Right atrium auricular region (tissue), 2 donors: ENCODE results near the gene PTTG1. TPM values are rescaled to one million over a fixed set of nuclear protein-coding genes. Genes with fewer than 3 reads are reported as not detected.

Experiments used
- DNase-seq: peaks from one replicate; pipeline ENCODE4 v3.0.0-alpha.2; 2019; ENCODE audit warnings: low spot score
- H3K27ac ChIP-seq, 2 donors: fragments of 200-600 bp; sonication (generic); 1 replicate in 1 of 2; 2 replicates in 1 of 2; pipeline ENCODE4 v1.5.1; 2016 to 2019
- H3K27me3 ChIP-seq, 2 donors: fragments of 200-600 bp; sonication (generic); one replicate each; pipeline versions ENCODE4 v1.5.1 to v1.6.0; 2017 to 2019
- H3K36me3 ChIP-seq: fragments of 200-600 bp; sonication (generic); one replicate; pipeline ENCODE4 v1.5.1; 2016
- H3K4me1 ChIP-seq, 2 donors: fragments of 200-600 bp; sonication (generic); one replicate each; pipeline versions ENCODE4 v1.5.1 to v1.6.0; 2017 to 2019
- H3K4me3 ChIP-seq, 2 donors: fragments of 200-600 bp; sonication (generic); 1 replicate in 1 of 2; 2 replicates in 1 of 2; pipeline ENCODE4 v1.5.1; 2017 to 2019; ENCODE audit warnings: mild to moderate bottlenecking in 1 of 2, moderate library complexity in 1 of 2
- H3K9me3 ChIP-seq, 2 donors: fragments of 200-600 bp; sonication (generic); one replicate each; pipeline ENCODE4 v1.5.1; 2019
- total RNA-seq, 2 donors: library from RNA; depleted of rRNA; stranded (reverse); fragments of >200 nt; gene quantifications; one replicate each; pipeline ENCODE4 v1.1.0, GENCODE V29; 2016
- TF ChIP-seq, protein P1 (sequence below), 2 donors: fragments of 200-600 bp; sonication (generic); IDR thresholded peaks; one replicate each; pipeline ENCODE4 v1.5.1; 2019; ENCODE audit warnings: antibody characterized with exemption in 2 of 2

The PTTG1 gene
- total RNA-seq, 2 donors from 2014 or later: 4.0 to 5.9 TPM

DNA sequence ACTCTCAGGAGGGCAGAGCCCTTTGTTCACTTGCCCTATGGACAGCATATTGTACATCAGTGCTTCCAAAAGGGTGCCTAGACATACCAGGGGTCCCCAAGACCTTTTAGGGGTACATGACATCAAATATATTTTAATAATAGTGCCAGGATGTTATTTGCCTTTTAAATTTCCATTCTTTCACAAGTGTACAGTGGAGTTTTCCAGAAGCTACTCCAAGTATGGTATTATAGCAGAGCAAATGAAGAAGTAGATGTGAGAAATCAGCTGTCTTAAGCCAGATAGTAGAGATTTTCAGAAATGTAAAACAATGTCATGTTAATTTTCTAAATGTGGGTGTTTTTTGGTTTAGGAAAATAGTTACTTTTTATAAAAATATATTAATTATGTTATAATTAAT is 15.6 kb downstream of the PTTG1 start:
- DNase-seq: no peak
- no peaks in the 10 kb centered on the region for H3K9me3 ChIP-seq
- H3K27me3 ChIP-seq: no peaks in the 10 kb centered on the region
- H3K4me3 ChIP-seq: no peak overlapping the region
- no peaks in the 10 kb centered on the region for H3K36me3 ChIP-seq
- peaks cover 0 to 10% of the 10 kb centered on the region in 2 donors for H3K4me1 ChIP-seq
- no peak overlapping the region for H3K27ac ChIP-seq
- TF ChIP-seq, protein P1, sequence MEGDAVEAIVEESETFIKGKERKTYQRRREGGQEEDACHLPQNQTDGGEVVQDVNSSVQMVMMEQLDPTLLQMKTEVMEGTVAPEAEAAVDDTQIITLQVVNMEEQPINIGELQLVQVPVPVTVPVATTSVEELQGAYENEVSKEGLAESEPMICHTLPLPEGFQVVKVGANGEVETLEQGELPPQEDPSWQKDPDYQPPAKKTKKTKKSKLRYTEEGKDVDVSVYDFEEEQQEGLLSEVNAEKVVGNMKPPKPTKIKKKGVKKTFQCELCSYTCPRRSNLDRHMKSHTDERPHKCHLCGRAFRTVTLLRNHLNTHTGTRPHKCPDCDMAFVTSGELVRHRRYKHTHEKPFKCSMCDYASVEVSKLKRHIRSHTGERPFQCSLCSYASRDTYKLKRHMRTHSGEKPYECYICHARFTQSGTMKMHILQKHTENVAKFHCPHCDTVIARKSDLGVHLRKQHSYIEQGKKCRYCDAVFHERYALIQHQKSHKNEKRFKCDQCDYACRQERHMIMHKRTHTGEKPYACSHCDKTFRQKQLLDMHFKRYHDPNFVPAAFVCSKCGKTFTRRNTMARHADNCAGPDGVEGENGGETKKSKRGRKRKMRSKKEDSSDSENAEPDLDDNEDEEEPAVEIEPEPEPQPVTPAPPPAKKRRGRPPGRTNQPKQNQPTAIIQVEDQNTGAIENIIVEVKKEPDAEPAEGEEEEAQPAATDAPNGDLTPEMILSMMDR (IDR thresholded peaks at IDR 0.05): no peak

DNA sequence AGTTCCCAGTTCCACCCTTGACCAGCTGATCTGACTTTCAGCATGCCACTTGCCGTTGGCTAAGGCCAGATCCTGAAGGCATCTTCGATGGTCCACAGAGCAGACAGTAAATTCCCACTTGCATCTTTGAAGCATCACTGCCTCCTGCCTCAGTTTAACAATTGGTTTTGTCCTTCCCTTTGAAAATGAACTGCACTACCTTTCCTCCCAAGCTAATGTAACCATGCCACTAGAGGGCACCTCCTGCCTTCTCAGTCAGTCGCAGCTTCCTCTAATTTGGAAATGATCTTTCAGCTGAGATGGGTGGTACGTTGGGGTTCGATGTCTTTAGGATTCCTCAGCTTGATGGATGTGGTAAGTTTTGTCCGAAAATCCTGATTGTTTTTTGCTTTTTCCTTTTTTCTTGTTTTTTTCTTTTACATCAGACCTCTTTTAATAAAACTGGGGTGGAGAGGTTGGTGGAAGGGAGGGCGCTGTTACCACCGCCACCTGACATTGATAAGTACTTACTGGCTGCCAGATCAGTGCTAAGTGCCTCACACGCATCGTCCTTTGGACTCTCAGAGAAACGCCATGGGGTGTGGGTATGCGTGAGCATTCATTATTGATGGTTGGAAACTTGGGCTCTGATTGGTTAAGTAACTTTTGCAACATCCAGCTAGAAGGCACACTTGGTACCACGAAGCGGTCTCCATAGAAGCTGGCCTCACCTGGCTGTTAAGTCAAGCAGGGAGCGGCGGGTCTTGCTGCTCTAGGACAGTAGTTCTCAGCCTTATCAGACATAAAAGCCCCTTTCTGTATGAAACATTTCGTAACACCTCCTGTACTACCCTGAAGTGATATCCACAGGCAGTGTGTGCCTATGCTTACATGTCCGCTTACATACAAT is 16.9 kb downstream of the PTTG1 start:
- no peaks in the 10 kb centered on the region for H3K9me3 ChIP-seq
- peaks cover 0 to 10% of the 10 kb centered on the region in 2 donors for H3K4me1 ChIP-seq
- no peak overlapping the region for H3K27ac ChIP-seq
- H3K36me3 ChIP-seq: no peaks in the 10 kb centered on the region
- no peak for DNase-seq
- H3K27me3 ChIP-seq: no peaks in the 10 kb centered on the region
- peak overlapping the region; percentile 18 to 48 for H3K4me3 ChIP-seq
- TF ChIP-seq, protein P1 (IDR thresholded peaks at IDR 0.05): peak; percentile 42 to 73

DNA sequence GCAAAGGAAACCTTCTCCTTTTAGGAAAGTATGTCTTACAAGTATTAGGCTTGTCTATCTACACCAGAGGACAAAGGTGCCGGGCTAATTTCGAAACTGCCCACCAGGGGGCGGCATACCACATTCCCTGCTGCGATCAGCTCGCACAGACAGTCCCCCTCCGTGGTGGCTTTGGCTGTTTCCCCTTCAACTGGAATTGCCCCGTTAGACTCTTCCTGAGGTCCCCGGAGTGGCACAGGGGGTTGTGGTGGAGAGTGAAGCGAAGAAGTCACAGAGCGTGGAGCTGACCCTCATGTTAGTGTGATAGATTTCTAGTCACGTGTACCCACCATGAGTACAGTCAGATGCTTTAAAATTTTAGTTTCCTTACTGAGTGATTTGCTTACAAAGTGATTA is 17.5 kb downstream of the PTTG1 start:
- H3K27ac ChIP-seq: no peak overlapping the region
- no peaks in the 10 kb centered on the region for H3K27me3 ChIP-seq
- H3K36me3 ChIP-seq: no peaks in the 10 kb centered on the region
- H3K4me1 ChIP-seq: peaks cover 0 to 10% of the 10 kb centered on the region in 2 donors
- peak; percentile 95 for DNase-seq
- TF ChIP-seq, protein P1 (IDR thresholded peaks at IDR 0.05): peak; percentile 93 to 95
- H3K9me3 ChIP-seq: no peaks in the 10 kb centered on the region
- H3K4me3 ChIP-seq: peak overlapping the region; percentile 18 to 48

DNA sequence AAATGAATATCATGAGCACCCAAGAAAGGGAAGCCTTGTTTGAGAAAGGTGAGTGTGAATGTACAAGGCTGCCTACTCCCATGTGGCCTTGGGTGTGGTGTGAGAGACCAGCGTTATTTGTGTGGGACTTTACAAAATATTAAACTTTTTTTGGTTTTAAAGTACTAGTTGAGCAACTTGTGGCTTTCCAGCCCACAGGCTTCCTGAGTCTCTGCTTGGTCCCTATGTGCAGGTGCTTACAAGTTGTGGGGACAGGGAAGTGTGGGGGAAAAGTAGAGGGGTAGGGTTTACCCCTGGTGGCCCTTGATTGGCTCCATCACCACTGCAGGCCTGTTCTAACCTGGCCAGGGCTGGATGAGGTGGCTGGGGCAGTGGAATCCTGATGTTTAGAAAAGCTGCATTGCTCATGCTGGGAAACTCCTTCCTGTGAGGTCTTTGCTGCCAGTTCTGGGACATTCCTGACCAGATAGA is 19.7 kb downstream of the PTTG1 start:
- Histone ChIP-seq H3K27ac (no peak overlapping the region), H3K27me3 (no peaks in the 10 kb centered on the region), H3K36me3 (no peaks in the 10 kb centered on the region), H3K4me3 (no peak overlapping the region), H3K9me3 (no peaks in the 10 kb centered on the region), H3K4me1 (peaks cover 0 to 10% of the 10 kb centered on the region in 2 donors)
- DNase-seq: no peak
- TF ChIP-seq, protein P1 (IDR thresholded peaks at IDR 0.05): no peak

DNA sequence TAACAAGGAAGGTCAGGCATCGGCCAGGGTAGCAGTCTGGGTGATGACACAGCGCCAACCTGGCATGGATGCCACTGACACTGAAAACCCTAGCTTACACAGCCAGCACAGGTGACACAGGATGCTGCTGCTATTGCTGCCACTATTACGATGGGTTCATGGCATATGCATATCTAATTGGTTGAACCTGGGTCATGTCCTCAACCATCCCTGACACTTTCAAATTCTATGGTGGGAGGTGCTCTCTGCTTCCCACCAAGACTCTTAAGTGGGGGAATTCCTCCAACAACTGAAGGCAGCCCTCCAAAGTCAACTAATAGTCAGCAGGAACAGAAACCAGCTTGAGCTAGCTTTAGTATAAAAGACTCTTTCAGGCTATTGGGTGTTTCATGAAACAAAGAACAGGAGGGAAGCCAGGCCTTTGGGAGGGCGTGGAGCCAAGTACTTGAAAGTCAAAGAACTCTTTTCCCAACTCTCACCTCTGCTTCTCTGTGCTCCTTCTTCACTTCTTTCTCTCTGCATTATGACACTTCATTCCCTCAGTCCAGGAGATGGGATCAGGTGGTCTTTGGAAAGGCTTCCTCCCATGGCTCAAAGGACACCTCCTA is 21.3 kb downstream of the PTTG1 start:
- no peak overlapping the region for H3K27ac ChIP-seq
- H3K27me3 ChIP-seq: no peaks in the 10 kb centered on the region
- no peaks in the 10 kb centered on the region for H3K9me3 ChIP-seq
- no peaks in the 10 kb centered on the region for H3K36me3 ChIP-seq
- DNase-seq: no peak
- peaks cover 0 to 10% of the 10 kb centered on the region in 2 donors for H3K4me1 ChIP-seq
- H3K4me3 ChIP-seq: no peak overlapping the region
- TF ChIP-seq, protein P1 (IDR thresholded peaks at IDR 0.05): no peak
